ENCODE measurements around the gene C5orf58. TPM values are rescaled to one million over a fixed set of nuclear protein-coding genes. Genes with fewer than 3 reads are reported as not detected.

The C5orf58 gene
- total RNA-seq, 4 donors from 2014 or later, result not detected

GRCh38 chr5:170279459-170279817 is 46.7 kb downstream of the C5orf58 start:
- Histone ChIP-seq H3K27ac (peak overlapping the region; percentile 20 to 76 (median 73)), H3K4me1 (peaks cover 0 to 28% (median 19%) of the 10 kb centered on the region in 4 donors), H3K27me3 (no peaks in the 10 kb centered on the region), H3K36me3 (peaks cover 0 to 3% (median under 1%) of the 10 kb centered on the region in 3 donors), H3K9me3 (no peaks in the 10 kb centered on the region), H3K4me3 (no peak overlapping the region)
- no peak for DNase-seq
- no peak for TF ChIP-seq POLR2A (IDR thresholded peaks at IDR 0.05)
- TF ChIP-seq, protein P1, sequence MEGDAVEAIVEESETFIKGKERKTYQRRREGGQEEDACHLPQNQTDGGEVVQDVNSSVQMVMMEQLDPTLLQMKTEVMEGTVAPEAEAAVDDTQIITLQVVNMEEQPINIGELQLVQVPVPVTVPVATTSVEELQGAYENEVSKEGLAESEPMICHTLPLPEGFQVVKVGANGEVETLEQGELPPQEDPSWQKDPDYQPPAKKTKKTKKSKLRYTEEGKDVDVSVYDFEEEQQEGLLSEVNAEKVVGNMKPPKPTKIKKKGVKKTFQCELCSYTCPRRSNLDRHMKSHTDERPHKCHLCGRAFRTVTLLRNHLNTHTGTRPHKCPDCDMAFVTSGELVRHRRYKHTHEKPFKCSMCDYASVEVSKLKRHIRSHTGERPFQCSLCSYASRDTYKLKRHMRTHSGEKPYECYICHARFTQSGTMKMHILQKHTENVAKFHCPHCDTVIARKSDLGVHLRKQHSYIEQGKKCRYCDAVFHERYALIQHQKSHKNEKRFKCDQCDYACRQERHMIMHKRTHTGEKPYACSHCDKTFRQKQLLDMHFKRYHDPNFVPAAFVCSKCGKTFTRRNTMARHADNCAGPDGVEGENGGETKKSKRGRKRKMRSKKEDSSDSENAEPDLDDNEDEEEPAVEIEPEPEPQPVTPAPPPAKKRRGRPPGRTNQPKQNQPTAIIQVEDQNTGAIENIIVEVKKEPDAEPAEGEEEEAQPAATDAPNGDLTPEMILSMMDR (IDR thresholded peaks at IDR 0.05), result no peak

DNA sequence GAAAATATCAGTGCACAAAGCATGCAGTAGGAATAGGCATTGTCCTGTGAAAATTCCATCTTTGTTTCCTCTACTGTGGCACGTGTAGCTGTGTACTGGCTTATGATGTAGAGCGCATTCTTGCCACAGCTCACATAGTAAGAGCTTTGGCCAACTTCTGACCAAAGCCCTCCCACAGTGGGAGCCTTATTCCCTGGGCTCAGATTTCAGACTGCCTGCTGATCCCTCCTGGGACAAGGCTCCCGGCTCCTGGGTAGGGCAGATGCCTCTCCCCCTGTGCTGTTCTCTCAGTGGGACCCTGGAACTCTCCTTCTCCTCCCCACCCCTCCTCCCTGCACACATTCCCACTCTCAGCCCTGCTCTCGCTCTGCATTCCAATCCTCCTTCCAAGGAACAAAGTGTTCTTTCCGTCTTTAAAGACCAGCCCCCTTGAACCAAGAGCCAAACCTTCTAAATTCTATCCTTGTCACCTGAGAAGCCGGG is 47.3 kb downstream of the C5orf58 start:
- Histone ChIP-seq H3K27me3 (no peaks in the 10 kb centered on the region), H3K4me1 (peaks cover 0 to 28% (median 19%) of the 10 kb centered on the region in 4 donors), H3K27ac (peak overlapping the region; percentile 43 to 76 (median 73)), H3K36me3 (peaks cover 0 to 3% (median 0%) of the 10 kb centered on the region in 3 donors), H3K4me3 (no peak overlapping the region), H3K9me3 (no peaks in the 10 kb centered on the region)
- no peak for DNase-seq
- TF ChIP-seq, protein P1 (IDR thresholded peaks at IDR 0.05), result no peak
- TF ChIP-seq POLR2A (IDR thresholded peaks at IDR 0.05), result no peak

DNA sequence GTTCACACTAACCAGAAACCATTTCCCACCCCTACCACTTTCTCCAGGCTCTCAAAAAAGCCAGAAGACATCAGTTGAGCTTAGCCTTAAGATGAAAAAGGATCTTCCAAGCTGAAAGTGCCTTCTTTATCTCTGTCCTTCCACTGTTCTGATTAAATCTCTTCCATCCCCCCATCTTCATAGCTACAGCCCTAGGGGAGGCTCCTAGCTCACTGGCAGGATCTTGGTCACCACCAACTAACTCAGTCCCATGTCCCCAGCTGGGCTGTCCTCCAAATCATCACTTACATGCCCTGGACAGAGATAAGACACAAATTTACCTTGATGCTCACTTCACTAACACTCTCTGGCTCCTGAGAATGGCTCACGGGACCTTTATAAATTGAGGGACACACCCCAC is 50.5 kb downstream of the C5orf58 start:
- H3K4me1 ChIP-seq, result peaks cover 0 to 29% (median 12%) of the 10 kb centered on the region in 4 donors
- no peak for TF ChIP-seq POLR2A (IDR thresholded peaks at IDR 0.05)
- TF ChIP-seq, protein P1 (IDR thresholded peaks at IDR 0.05), result no peak
- H3K4me3 ChIP-seq, result no peak overlapping the region
- H3K36me3 ChIP-seq, result peaks cover 0 to 3% (median 0%) of the 10 kb centered on the region in 3 donors
- no peaks in the 10 kb centered on the region for H3K9me3 ChIP-seq
- no peak for DNase-seq
- H3K27ac ChIP-seq, result peak overlapping the region in 2 of 4 donors; percentile 32 to 43
- H3K27me3 ChIP-seq, result no peaks in the 10 kb centered on the region

DNA sequence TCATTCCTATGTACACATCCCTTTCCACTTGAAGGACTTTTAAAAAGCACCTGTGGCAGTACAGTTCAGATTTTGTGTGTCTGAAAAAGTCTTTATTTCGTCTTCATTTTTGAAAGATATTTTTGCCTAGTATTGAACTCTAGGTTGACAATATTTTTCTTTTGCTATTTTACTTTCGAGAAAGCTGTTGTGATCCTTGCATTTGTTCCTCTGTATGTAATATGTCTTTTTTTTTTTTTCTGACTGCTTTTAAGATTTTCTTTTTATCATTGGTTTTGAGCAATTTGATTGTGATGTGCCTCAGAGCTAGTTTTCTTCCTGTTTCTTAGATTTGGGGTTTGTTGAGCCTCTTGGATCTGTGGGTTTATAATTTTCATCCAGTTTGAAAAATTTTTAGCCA is 51.4 kb downstream of the C5orf58 start:
- no peak for DNase-seq
- Histone ChIP-seq H3K27ac (no peak overlapping the region), H3K4me3 (no peak overlapping the region), H3K9me3 (no peaks in the 10 kb centered on the region), H3K4me1 (peaks cover 0 to 29% (median 4%) of the 10 kb centered on the region in 4 donors), H3K27me3 (no peaks in the 10 kb centered on the region), H3K36me3 (peaks cover 0 to 3% (median 0%) of the 10 kb centered on the region in 3 donors)
- TF ChIP-seq, protein P1 (IDR thresholded peaks at IDR 0.05), result no peak
- no peak for TF ChIP-seq POLR2A (IDR thresholded peaks at IDR 0.05)

- H3K9me3 ChIP-seq, result no peaks in the 10 kb centered on the region
- no peak overlapping the region for H3K4me3 ChIP-seq
- H3K36me3 ChIP-seq, result peaks cover 0 to 3% (median 0%) of the 10 kb centered on the region in 3 donors
- DNase-seq, result no peak
- no peak overlapping the region for H3K27ac ChIP-seq
- H3K27me3 ChIP-seq, result no peaks in the 10 kb centered on the region
- TF ChIP-seq, protein P1 (IDR thresholded peaks at IDR 0.05), result no peak
- TF ChIP-seq POLR2A (IDR thresholded peaks at IDR 0.05), result no peak
- peaks cover 0 to 21% (median 1%) of the 10 kb centered on the region in 4 donors for H3K4me1 ChIP-seq
Observed at GRCh38 chr5:170285181-170285580, 52.4 kb downstream of the C5orf58 start.
